Breast epithelium (tissue), 4 donors: ENCODE results near the gene SLCO4A1. TPM values are rescaled to one million over a fixed set of nuclear protein-coding genes. Genes with fewer than 3 reads are reported as not detected.

Experiments
- DNase-seq, 2 donors: peaks; one replicate each; pipeline ENCODE4 v3.0.0-alpha.2; 2019; ENCODE audit warnings: low spot score in 2 of 2
- H3K27ac ChIP-seq, 2 donors: fragments of 200-600 bp; sonication (generic) in 1 of 2; one replicate each; pipeline ENCODE4 v1.5.1; 2016 to 2019; ENCODE audit warnings: mild to moderate bottlenecking in 1 of 2
- H3K27me3 ChIP-seq, 2 donors: fragments of 200-600 bp; sonication (generic) in 1 of 2; one replicate each; pipeline versions ENCODE4 v1.5.1 to v1.6.0; 2017 to 2019; ENCODE audit warnings: control low read depth in 1 of 2, mild to moderate bottlenecking in 1 of 2
- H3K36me3 ChIP-seq: fragments of 200-600 bp; one replicate; pipeline ENCODE4 v1.5.1; 2019
- H3K4me1 ChIP-seq, 2 donors: fragments of 200-600 bp; sonication (generic); one replicate each; pipeline ENCODE4 v1.5.1; 2016 to 2019; ENCODE audit warnings: control low read depth in 1 of 2
- H3K4me3 ChIP-seq, 3 donors: fragments of 200-600 bp; sonication (generic); 1 replicate in 2 of 3; 2 replicates in 1 of 3; pipeline ENCODE4 v1.5.1; 2016 to 2019; ENCODE audit warnings: mild to moderate bottlenecking in 3 of 3, moderate library complexity in 2 of 3
- H3K9me3 ChIP-seq, 2 donors: fragments of 200-600 bp; sonication (generic) in 1 of 2; one replicate each; pipeline ENCODE4 v1.5.1; 2016 to 2019; ENCODE audit warnings: control low read depth in 1 of 2
- POLR2A ChIP-seq: fragments of 450-650 bp; IDR thresholded peaks from one replicate; pipeline ENCODE4 v1.6.1; 2016; ENCODE audit warnings: antibody characterized with exemption, mild to moderate bottlenecking, moderate library complexity
- POLR2AphosphoS5 ChIP-seq, 3 donors: sonication (generic); formaldehyde crosslinking; IDR thresholded peaks; one replicate each; pipeline ENCODE4 v1.6.1; 2017; ENCODE audit warnings: antibody characterized with exemption in 3 of 3
- intact Hi-C: fragments of 100-400 bp; cut with DNase I; formaldehyde crosslinking; loops from one replicate; pipeline ENCODE4 v1.15.1; 2023; ENCODE audit warnings: low total_unique reads
- total RNA-seq, 3 donors: library from RNA; depleted of rRNA; stranded (reverse); fragments of >200 nt; gene quantifications; one replicate each; pipeline ENCODE4 v1.1.0, GENCODE V29; 2016
- TF ChIP-seq, protein P1 (sequence below), 3 donors: fragments of 450-650 bp; IDR thresholded peaks; one replicate each; pipeline ENCODE4 v1.5.1; 2016 to 2017; ENCODE audit warnings: antibody characterized with exemption in 3 of 3, mild to moderate bottlenecking in 3 of 3, moderate library complexity in 3 of 3

The SLCO4A1 gene
- total RNA-seq, 3 donors from 2014 or later: 8.8 to 26.5 (median 15.4) TPM

GRCh38 chr20:62716941-62717310, 74.6 kb downstream of the SLCO4A1 start:
- no peak for DNase-seq
- Histone ChIP-seq H3K27ac (no peak overlapping the region), H3K9me3 (peaks cover 0 to 11% of the 10 kb centered on the region in 2 donors), H3K36me3 (no peaks in the 10 kb centered on the region), H3K4me1 (no peaks in the 10 kb centered on the region), H3K27me3 (peaks cover 0 to 31% of the 10 kb centered on the region in 2 donors), H3K4me3 (no peak overlapping the region)
- intact Hi-C loops: loop anchor here (5.0 kb wide), 1 partner anchor 460 kb away; no protein-coding TSS in a partner anchor
- TF ChIP-seq POLR2A: no peak
- TF ChIP-seq POLR2AphosphoS5 (IDR thresholded peaks at IDR 0.05): no peak
- TF ChIP-seq, protein P1, sequence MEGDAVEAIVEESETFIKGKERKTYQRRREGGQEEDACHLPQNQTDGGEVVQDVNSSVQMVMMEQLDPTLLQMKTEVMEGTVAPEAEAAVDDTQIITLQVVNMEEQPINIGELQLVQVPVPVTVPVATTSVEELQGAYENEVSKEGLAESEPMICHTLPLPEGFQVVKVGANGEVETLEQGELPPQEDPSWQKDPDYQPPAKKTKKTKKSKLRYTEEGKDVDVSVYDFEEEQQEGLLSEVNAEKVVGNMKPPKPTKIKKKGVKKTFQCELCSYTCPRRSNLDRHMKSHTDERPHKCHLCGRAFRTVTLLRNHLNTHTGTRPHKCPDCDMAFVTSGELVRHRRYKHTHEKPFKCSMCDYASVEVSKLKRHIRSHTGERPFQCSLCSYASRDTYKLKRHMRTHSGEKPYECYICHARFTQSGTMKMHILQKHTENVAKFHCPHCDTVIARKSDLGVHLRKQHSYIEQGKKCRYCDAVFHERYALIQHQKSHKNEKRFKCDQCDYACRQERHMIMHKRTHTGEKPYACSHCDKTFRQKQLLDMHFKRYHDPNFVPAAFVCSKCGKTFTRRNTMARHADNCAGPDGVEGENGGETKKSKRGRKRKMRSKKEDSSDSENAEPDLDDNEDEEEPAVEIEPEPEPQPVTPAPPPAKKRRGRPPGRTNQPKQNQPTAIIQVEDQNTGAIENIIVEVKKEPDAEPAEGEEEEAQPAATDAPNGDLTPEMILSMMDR (IDR thresholded peaks at IDR 0.05): no peak

DNA sequence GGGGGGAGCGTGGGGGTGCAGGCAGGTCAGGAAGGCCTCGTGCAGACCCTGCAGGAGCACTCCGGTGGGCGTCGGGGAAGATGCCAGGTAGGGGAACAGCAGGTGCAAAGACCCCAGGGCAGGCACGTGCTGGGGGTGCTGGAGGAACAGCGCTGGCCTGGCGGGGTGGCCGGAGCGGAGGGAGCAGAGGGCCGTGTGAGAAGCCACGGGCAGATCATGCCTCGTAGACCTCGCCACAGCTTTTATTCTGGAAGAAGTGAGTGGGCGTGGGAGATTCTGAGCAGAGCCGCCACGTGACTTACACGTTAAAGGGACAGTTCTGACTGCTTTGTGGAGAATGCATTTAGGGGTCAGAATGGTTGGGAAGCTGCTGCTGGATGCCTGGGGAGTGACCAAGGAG, 75.6 kb downstream of the SLCO4A1 start:
- Histone ChIP-seq H3K9me3 (peaks cover 0 to 11% of the 10 kb centered on the region in 2 donors), H3K4me3 (no peak overlapping the region), H3K36me3 (no peaks in the 10 kb centered on the region), H3K27ac (no peak overlapping the region), H3K27me3 (peaks cover 0 to 37% of the 10 kb centered on the region in 2 donors), H3K4me1 (no peaks in the 10 kb centered on the region)
- DNase-seq: no peak
- intact Hi-C loops: loop anchor here (5.0 kb wide), 1 partner anchor 459 kb away; no protein-coding TSS in a partner anchor
- TF ChIP-seq, protein P1 (IDR thresholded peaks at IDR 0.05): no peak
- TF ChIP-seq POLR2A (no peak), POLR2AphosphoS5 (IDR thresholded peaks at IDR 0.05) (no peak)

DNA sequence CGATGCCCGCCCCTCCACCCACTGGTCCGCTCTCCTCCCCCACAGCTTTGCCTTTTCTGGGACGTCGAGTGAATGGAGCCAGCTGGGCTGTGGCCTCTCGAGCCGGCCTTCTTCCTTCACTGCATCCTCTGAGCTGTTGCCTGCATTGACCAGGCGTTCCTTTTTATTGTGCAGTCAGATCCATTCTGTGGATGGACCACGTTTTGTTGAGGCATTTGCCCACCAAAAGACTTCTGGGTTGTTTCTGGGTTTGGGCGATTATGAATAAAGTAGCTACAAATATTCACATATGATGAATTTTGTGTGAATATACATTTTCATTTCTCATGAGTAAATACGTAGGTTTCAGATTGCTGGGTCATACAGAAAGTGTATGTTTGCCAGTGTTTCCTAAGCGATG, 76.2 kb downstream of the SLCO4A1 start:
- Histone ChIP-seq H3K27me3 (peaks cover 0 to 40% of the 10 kb centered on the region in 2 donors), H3K4me3 (no peak overlapping the region), H3K27ac (no peak overlapping the region), H3K4me1 (no peaks in the 10 kb centered on the region), H3K9me3 (peaks cover 0 to 11% of the 10 kb centered on the region in 2 donors), H3K36me3 (no peaks in the 10 kb centered on the region)
- intact Hi-C loops: loop anchor here (5.0 kb wide), 1 partner anchor 459 kb away; no protein-coding TSS in a partner anchor
- DNase-seq: no peak
- TF ChIP-seq, protein P1 (IDR thresholded peaks at IDR 0.05): no peak
- TF ChIP-seq POLR2AphosphoS5 (IDR thresholded peaks at IDR 0.05) (no peak), POLR2A (no peak)

- Histone ChIP-seq H3K9me3 (peaks cover 0 to 11% of the 10 kb centered on the region in 2 donors), H3K36me3 (no peaks in the 10 kb centered on the region), H3K4me1 (no peaks in the 10 kb centered on the region), H3K4me3 (no peak overlapping the region), H3K27ac (no peak overlapping the region), H3K27me3 (peaks cover 0 to 49% of the 10 kb centered on the region in 2 donors)
- intact Hi-C loops: loop anchor here (5.0 kb wide), 1 partner anchor 458 kb away; no protein-coding TSS in a partner anchor
- DNase-seq: no peak
- TF ChIP-seq POLR2A: no peak
- TF ChIP-seq POLR2AphosphoS5 (IDR thresholded peaks at IDR 0.05): no peak
- TF ChIP-seq, protein P1 (IDR thresholded peaks at IDR 0.05): no peak
Observed at GRCh38 chr20:62719250-62719935, 77.1 kb downstream of the SLCO4A1 start.

Other genes with a start within 250 kb of the SLCO4A1 start
- 1 to 10 TPM; 1.8 to 3.2 (median 2.9) TPM for gene CABLES2, start 235.2 kb upstream of the SLCO4A1 start, total RNA-seq
- 1 to 10 TPM in 2 of 3 donors, not detected in 1; 2.0 to 4.0 TPM for gene RBBP8NL, start 215.0 kb upstream of the SLCO4A1 start, total RNA-seq
- under 1 TPM in 1 of 3 donors, not detected in 2; 0.73 TPM for gene GATA5, start 166.5 kb upstream of the SLCO4A1 start, total RNA-seq
- gene NTSR1, start 66.3 kb downstream of the SLCO4A1 start, total RNA-seq: under 1 TPM in 1 of 3 donors, not detected in 2; under 0.01 TPM
- 10 to 100 TPM in 2 of 3 donors, 1 to 10 TPM in 1; 8.5 to 12.9 (median 12.5) TPM for gene MRGBP, start 154.0 kb downstream of the SLCO4A1 start, total RNA-seq
- 10 to 100 TPM; 38.5 to 45.3 (median 44.2) TPM for gene OGFR, start 162.3 kb downstream of the SLCO4A1 start, total RNA-seq
- gene COL9A3, start 174.5 kb downstream of the SLCO4A1 start, total RNA-seq: 10 to 100 TPM in 1 of 3 donors, 1 to 10 TPM in 1, under 1 TPM in 1; 0.16 to 10.2 (median 5.0) TPM
- gene TCFL5, start 219.3 kb downstream of the SLCO4A1 start, total RNA-seq: 10 to 100 TPM in 2 of 3 donors, 1 to 10 TPM in 1; 7.8 to 21.0 (median 12.5) TPM